Measurements from ENCODE around the gene AURKB. TPM values are rescaled to one million over a fixed set of nuclear protein-coding genes. Genes with fewer than 3 reads are reported as not detected.
"Not testable (repeated sequence)": the region's sequence is repeated elsewhere in the genome, so short reads cannot be mapped to it uniquely, and the experiment has no call there.

Gene AURKB
- total RNA-seq, 1 donor from 2014 or later = 1.2 TPM

DNA sequence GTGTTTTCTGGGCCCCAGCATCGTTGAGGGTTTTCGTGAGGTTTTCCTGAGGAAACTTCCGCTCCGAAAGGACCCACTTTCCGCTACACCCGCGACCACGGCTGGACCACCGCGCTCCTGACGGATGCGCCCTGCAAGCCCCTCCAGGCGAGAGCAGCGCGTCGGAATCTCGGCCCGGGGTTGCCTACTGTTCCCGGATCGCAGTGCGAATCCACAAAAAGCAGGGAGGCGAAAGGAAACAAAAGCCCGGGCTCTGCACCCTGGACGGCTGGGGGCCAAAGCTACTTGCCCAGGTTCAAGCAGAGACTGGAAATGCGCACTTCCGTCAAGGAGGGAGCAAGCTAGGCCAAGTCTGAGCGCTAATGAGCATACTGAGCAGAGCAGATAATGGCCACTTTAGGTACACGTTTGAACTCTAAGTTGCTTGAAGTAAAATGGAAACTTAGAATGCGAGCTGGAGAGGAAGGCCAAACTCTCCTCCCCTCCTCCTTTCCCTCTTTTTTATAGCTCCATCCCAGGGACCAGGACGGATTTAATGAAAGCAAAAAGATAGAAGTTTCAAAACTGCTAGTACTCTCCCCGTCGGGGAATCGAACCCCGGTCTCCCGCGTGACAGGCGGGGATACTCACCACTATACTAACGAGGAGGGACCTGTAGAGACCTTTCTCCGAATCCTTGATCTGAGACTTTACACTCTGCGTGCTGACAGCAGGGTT, 11.4 kb upstream of the AURKB start:
- Histone ChIP-seq H3K36me3 (no peaks in the 10 kb centered on the region), H3K27ac (replicated peaks) (peak overlapping the region; percentile 99), H3K27me3 (ENCODE audit: low read depth) (no peaks in the 10 kb centered on the region), H3K9me3 (replicated peaks) (no peaks in the 10 kb centered on the region), H3K4me1 (peaks cover 43% of the 10 kb centered on the region), H3K4me3 (peak overlapping the region; percentile 75)
- no peak for TF ChIP-seq CTCF (IDR thresholded peaks at IDR 0.05; ENCODE audit: borderline replicate concordance)
- intact Hi-C loops (cut with micrococcal nuclease) = loop anchor here (2.0 to 5.0 kb wide), 2 partner anchors 35 to 103 kb away; partner anchors contain the start of gene ALOXE3
- DNase-seq = peak; percentile 84

- H3K9me3 ChIP-seq (replicated peaks) = no peaks in the 10 kb centered on the region
- DNase-seq = peak; percentile 84
- intact Hi-C loops (cut with micrococcal nuclease) = loop anchor here (5.0 kb wide), 1 partner anchor 34 kb away; no protein-coding TSS in a partner anchor
- peaks cover 43% of the 10 kb centered on the region for H3K4me1 ChIP-seq
- no peaks in the 10 kb centered on the region for H3K27me3 ChIP-seq (ENCODE audit: low read depth)
- TF ChIP-seq CTCF (IDR thresholded peaks at IDR 0.05; ENCODE audit: borderline replicate concordance) = no peak
- peak overlapping the region; percentile 75 for H3K4me3 ChIP-seq
- peak overlapping the region; percentile 99 for H3K27ac ChIP-seq (replicated peaks)
- no peaks in the 10 kb centered on the region for H3K36me3 ChIP-seq
Observed at GRCh38 chr17:8220783-8221662, 10.6 kb upstream of the AURKB start.

DNA sequence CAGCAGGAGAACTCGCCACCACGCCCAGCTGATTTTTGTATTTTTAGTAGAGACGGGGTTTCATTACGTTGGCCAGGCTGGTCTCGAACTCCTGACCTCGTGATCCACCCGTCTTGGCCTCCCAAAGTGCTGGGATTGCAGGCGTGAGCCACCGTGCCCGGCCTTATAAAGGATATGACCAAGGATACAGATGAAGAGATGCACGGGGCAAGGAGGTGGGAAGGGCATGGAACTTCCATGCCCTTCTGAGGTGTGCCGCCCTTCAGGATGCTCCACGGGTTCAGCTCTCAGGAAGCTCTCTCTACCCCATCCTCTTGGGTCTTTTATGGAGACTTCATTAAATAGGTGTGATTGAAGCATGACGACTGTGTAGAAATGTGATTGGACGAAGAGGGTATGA, 3.6 kb upstream of the AURKB start:
- H3K27me3 ChIP-seq (ENCODE audit: low read depth); H3K36me3 ChIP-seq; intact Hi-C loops (cut with micrococcal nuclease); H3K27ac ChIP-seq (replicated peaks); H3K4me3 ChIP-seq; H3K9me3 ChIP-seq (replicated peaks); DNase-seq: not testable (repeated sequence)
- peaks cover 17% of the 10 kb centered on the region for H3K4me1 ChIP-seq

GRCh38 chr17:8212312-8213180, 2.2 kb upstream of the AURKB start:
- H3K9me3 ChIP-seq (replicated peaks) = no peaks in the 10 kb centered on the region
- H3K27me3 ChIP-seq (ENCODE audit: low read depth) = no peaks in the 10 kb centered on the region
- DNase-seq = no peak
- no peaks in the 10 kb centered on the region for H3K36me3 ChIP-seq
- intact Hi-C loops (cut with micrococcal nuclease) = no loop called here
- H3K27ac ChIP-seq (replicated peaks) = no peak overlapping the region
- peaks cover 17% of the 10 kb centered on the region for H3K4me1 ChIP-seq
- H3K4me3 ChIP-seq = no peak overlapping the region
- no peak for TF ChIP-seq CTCF (IDR thresholded peaks at IDR 0.05; ENCODE audit: borderline replicate concordance)

- intact Hi-C loops (cut with micrococcal nuclease) = no loop called here
- Histone ChIP-seq H3K9me3 (replicated peaks) (no peaks in the 10 kb centered on the region), H3K4me1 (peaks cover 17% of the 10 kb centered on the region), H3K27me3 (ENCODE audit: low read depth) (no peaks in the 10 kb centered on the region), H3K4me3 (peak overlapping the region; percentile 73), H3K36me3 (no peaks in the 10 kb centered on the region), H3K27ac (replicated peaks) (peak overlapping the region; percentile 79)
- DNase-seq = no peak
- TF ChIP-seq CTCF (IDR thresholded peaks at IDR 0.05; ENCODE audit: borderline replicate concordance) = no peak
Observed at GRCh38 chr17:8210761-8211458, 535 bp upstream of the AURKB start.

Data from left ventricle myocardium inferior (tissue), 1 donor.